Liver (tissue), 9 donors: ENCODE results near the gene RNF38. TPM values are rescaled to one million over a fixed set of nuclear protein-coding genes. Genes with fewer than 3 reads are reported as not detected.

Experiments
- DNase-seq: peaks from one replicate; pipeline ENCODE4 v3.0.0-alpha.2; 2017; ENCODE audit warnings: low spot score
- H3K27ac ChIP-seq, 2 donors: one replicate each; pipeline ENCODE4 v1.7.0; 2013; ENCODE audit warnings: inconsistent platforms in 2 of 2, low read length in 2 of 2, control low read depth in 1 of 2, low read depth in 1 of 2, mild to moderate bottlenecking in 1 of 2
- H3K27me3 ChIP-seq, 4 donors: one replicate each; pipeline versions ENCODE4 v1.6.1 to v1.7.0; 2013; ENCODE audit warnings: low read length in 3 of 4, inconsistent platforms in 1 of 4, mild to moderate bottlenecking in 1 of 4, moderate library complexity in 1 of 4; ENCODE audit not compliant: control insufficient read depth in 4 of 4, insufficient read depth in 4 of 4
- H3K36me3 ChIP-seq, 4 donors: one replicate each; pipeline versions ENCODE4 v1.6.1 to v1.7.0; 2013; ENCODE audit warnings: low read length in 3 of 4, mild to moderate bottlenecking in 3 of 4, low read depth in 1 of 4, moderate library complexity in 1 of 4; ENCODE audit not compliant: control insufficient read depth in 4 of 4, insufficient read depth in 3 of 4
- H3K4me1 ChIP-seq, 4 donors: one replicate each; pipeline versions ENCODE4 v1.6.1 to v1.7.0; 2013; ENCODE audit warnings: low read length in 3 of 4, mild to moderate bottlenecking in 3 of 4, moderate library complexity in 1 of 4; ENCODE audit not compliant: control insufficient read depth in 4 of 4, insufficient read depth in 4 of 4
- H3K4me3 ChIP-seq, 3 donors: one replicate each; pipeline versions ENCODE4 v1.6.1 to v1.7.0; 2013; ENCODE audit warnings: low read length in 3 of 3, control low read depth in 1 of 3, low read depth in 1 of 3, mild to moderate bottlenecking in 1 of 3
- H3K9ac ChIP-seq, 2 donors: one replicate each; pipeline ENCODE4 v1.7.0; 2013; ENCODE audit warnings: low read length in 2 of 2, mild to moderate bottlenecking in 2 of 2, moderate library complexity in 2 of 2, control low read depth in 1 of 2, low read depth in 1 of 2
- H3K9me3 ChIP-seq, 4 donors: one replicate each; pipeline versions ENCODE4 v1.6.1 to v1.7.0; 2013; ENCODE audit warnings: low read length in 3 of 4; ENCODE audit not compliant: control insufficient read depth in 4 of 4
- EGR1 ChIP-seq, 2 donors: IDR thresholded peaks; 2 replicates each; pipeline ENCODE4 v1.6.1; 2016 to 2018; ENCODE audit warnings: antibody characterized with exemption in 2 of 2, low read depth in 2 of 2
- FOXA1 ChIP-seq: IDR thresholded peaks from 2 replicates; pipeline ENCODE4 v1.6.1; 2016; ENCODE audit warnings: antibody characterized with exemption
- FOXA2 ChIP-seq: IDR thresholded peaks from 2 replicates; pipeline ENCODE4 v1.6.1; 2016; ENCODE audit warnings: antibody characterized with exemption
- GABPA ChIP-seq, 2 donors: IDR thresholded peaks in 1 of 2; conservative IDR thresholded peaks in 1 of 2; 2 replicates each; pipeline ENCODE4 v1.6.1; 2016; ENCODE audit warnings: antibody characterized with exemption in 2 of 2, mild to moderate bottlenecking in 1 of 2, moderate library complexity in 1 of 2
- HNF4A ChIP-seq, 2 donors: conservative IDR thresholded peaks; 2 replicates each; pipeline ENCODE4 v1.6.1; 2016; ENCODE audit warnings: antibody characterized with exemption in 2 of 2, mild to moderate bottlenecking in 2 of 2
- HNF4G ChIP-seq: IDR thresholded peaks from 2 replicates; pipeline ENCODE4 v1.6.1; 2016; ENCODE audit warnings: antibody characterized with exemption
- JUND ChIP-seq, 2 donors: IDR thresholded peaks; 2 replicates each; pipeline ENCODE4 v1.6.1; 2016; ENCODE audit warnings: antibody characterized with exemption in 2 of 2
- NR2F2 ChIP-seq: IDR thresholded peaks from 2 replicates; pipeline ENCODE4 v1.6.1; 2016; ENCODE audit warnings: antibody characterized with exemption
- RAD21 ChIP-seq, 2 donors: IDR thresholded peaks; 2 replicates each; pipeline ENCODE4 v1.6.1; 2016; ENCODE audit warnings: antibody characterized with exemption in 2 of 2, mild to moderate bottlenecking in 2 of 2
- REST ChIP-seq: IDR thresholded peaks from 2 replicates; pipeline ENCODE4 v1.6.1; 2016; ENCODE audit warnings: antibody characterized with exemption, mild to moderate bottlenecking
- RXRA ChIP-seq, 2 donors: IDR thresholded peaks; 2 replicates each; pipeline ENCODE4 v1.6.1; 2017 to 2018; ENCODE audit warnings: antibody characterized with exemption in 2 of 2, mild to moderate bottlenecking in 1 of 2
- SP1 ChIP-seq: IDR thresholded peaks from 2 replicates; pipeline ENCODE4 v1.6.1; 2018; ENCODE audit warnings: antibody characterized with exemption, mild to moderate bottlenecking
- TAF1 ChIP-seq: conservative IDR thresholded peaks from 2 replicates; pipeline ENCODE4 v1.6.1; 2016; ENCODE audit warnings: antibody characterized with exemption, mild to moderate bottlenecking
- YY1 ChIP-seq: IDR thresholded peaks from 2 replicates; pipeline ENCODE4 v1.6.1; 2016; ENCODE audit warnings: antibody characterized with exemption, mild to moderate bottlenecking
- ZBTB33 ChIP-seq: IDR thresholded peaks from 2 replicates; pipeline ENCODE4 v1.6.1; 2016; ENCODE audit warnings: antibody characterized with exemption
- WGBS: extraction: QIAGEN DNeasy Blood & Tissue Kit; methylation state at CpG from one replicate; pipeline ENCODE4 v1.1.7; 2013; 5-methylcytosine and 5-hydroxymethylcytosine counted together
- polyA plus RNA-seq, 2 donors: library from polyadenylated mRNA; stranded (reverse) in 1 of 2; unstranded in 1 of 2; fragments of 200-250 nt in 1 of 2; fragments of >200 nt in 1 of 2; fragmentation: Nextera tagmentation in 1 of 2; extraction: Ambion mirVana in 1 of 2; gene quantifications; one replicate each; pipeline versions ENCODE4 v1.2.1 to v1.2.3, GENCODE V29; 2013 to 2015
- total RNA-seq, 2 donors: library from RNA; depleted of rRNA; stranded (reverse); fragments of >200 nt; gene quantifications; one replicate each; pipeline ENCODE4 v1.2.3, GENCODE V29; 2014
- TF ChIP-seq, protein P1 (sequence below): IDR thresholded peaks from 2 replicates; pipeline ENCODE4 v1.6.1; 2016; ENCODE audit warnings: antibody characterized with exemption
- TF ChIP-seq, protein P2 (sequence below): fragments of 150-350 bp; IDR thresholded peaks from 2 replicates; pipeline ENCODE4 v1.5.1; 2017; ENCODE audit warnings: improper control_type of control experiment, low read depth, low read length; ENCODE audit not compliant: missing input control
- donor health status: healthy.
- donor health status: healthy.
- donor health status: healthy.
- donor health status: healthy.
- donor health status: healthy.

The RNF38 gene
- total and polyA plus RNA-seq, 4 donors = 3.4 to 16.4 (median 6.9) TPM

GRCh38 chr9:36293918-36294317 is 106.2 kb downstream of the RNF38 start:
- H3K9ac ChIP-seq = no peak overlapping the region
- 93% methylated on average over 5 of the region's 5 CpGs for WGBS
- no peak overlapping the region for H3K27ac ChIP-seq
- DNase-seq = no peak
- H3K27me3 ChIP-seq = no peaks in the 10 kb centered on the region
- H3K4me1 ChIP-seq = no peaks in the 10 kb centered on the region
- TF ChIP-seq, protein P1, sequence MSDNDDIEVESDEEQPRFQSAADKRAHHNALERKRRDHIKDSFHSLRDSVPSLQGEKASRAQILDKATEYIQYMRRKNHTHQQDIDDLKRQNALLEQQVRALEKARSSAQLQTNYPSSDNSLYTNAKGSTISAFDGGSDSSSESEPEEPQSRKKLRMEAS = no peak
- TF ChIP-seq RXRA (IDR thresholded peaks at IDR 0.05) (no peak), HNF4G (no peak), EGR1 (IDR thresholded peaks at IDR 0.05; ENCODE audit: low read depth in 2 of 2) (no peak), SP1 (no peak), FOXA2 (no peak), RAD21 (IDR thresholded peaks at IDR 0.05) (no peak), REST (no peak), NR2F2 (no peak), ZBTB33 (no peak), HNF4A (conservative IDR thresholded peaks at IDR 0.05) (no peak), FOXA1 (no peak), YY1 (no peak), GABPA (IDR thresholded peaks at IDR 0.05 in 1 of 2, conservative IDR thresholded peaks at IDR 0.05 in 1 of 2) (no peak), TAF1 (no peak)
- TF ChIP-seq, protein P2, sequence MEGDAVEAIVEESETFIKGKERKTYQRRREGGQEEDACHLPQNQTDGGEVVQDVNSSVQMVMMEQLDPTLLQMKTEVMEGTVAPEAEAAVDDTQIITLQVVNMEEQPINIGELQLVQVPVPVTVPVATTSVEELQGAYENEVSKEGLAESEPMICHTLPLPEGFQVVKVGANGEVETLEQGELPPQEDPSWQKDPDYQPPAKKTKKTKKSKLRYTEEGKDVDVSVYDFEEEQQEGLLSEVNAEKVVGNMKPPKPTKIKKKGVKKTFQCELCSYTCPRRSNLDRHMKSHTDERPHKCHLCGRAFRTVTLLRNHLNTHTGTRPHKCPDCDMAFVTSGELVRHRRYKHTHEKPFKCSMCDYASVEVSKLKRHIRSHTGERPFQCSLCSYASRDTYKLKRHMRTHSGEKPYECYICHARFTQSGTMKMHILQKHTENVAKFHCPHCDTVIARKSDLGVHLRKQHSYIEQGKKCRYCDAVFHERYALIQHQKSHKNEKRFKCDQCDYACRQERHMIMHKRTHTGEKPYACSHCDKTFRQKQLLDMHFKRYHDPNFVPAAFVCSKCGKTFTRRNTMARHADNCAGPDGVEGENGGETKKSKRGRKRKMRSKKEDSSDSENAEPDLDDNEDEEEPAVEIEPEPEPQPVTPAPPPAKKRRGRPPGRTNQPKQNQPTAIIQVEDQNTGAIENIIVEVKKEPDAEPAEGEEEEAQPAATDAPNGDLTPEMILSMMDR = no peak
- H3K4me3 ChIP-seq = no peak overlapping the region
- no peaks in the 10 kb centered on the region for H3K9me3 ChIP-seq
- H3K36me3 ChIP-seq = no peaks in the 10 kb centered on the region

DNA sequence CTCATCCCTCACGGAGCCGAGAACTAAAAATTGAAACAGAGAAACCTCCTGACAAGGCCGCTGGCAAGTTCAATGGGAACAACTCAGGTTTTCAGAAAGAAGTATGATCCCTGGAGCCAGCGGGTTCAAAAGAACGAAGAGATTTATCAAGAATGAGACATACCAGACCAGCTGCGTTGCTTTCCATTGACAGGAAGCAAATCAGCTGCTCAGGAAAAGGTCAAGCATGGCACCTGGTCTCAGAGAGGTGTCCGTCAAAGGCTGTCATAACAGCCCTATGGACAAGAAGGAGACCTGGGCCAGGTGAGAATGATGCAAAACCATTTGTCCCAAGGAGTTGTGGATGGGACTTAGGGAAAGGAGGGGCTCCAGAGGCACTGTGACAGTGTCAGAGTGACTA is 106.9 kb downstream of the RNF38 start:
- no peaks in the 10 kb centered on the region for H3K36me3 ChIP-seq
- TF ChIP-seq SP1 (no peak), HNF4A (conservative IDR thresholded peaks at IDR 0.05) (no peak), JUND (IDR thresholded peaks at IDR 0.05) (no peak), REST (no peak), NR2F2 (no peak), GABPA (IDR thresholded peaks at IDR 0.05 in 1 of 2, conservative IDR thresholded peaks at IDR 0.05 in 1 of 2) (no peak), EGR1 (IDR thresholded peaks at IDR 0.05; ENCODE audit: low read depth in 2 of 2) (no peak), TAF1 (no peak), YY1 (no peak)
- TF ChIP-seq, protein P1 = no peak
- no peaks in the 10 kb centered on the region for H3K27me3 ChIP-seq
- no peak overlapping the region for H3K27ac ChIP-seq
- WGBS = 92% methylated on average over 7 of the region's 7 CpGs
- no peak overlapping the region for H3K4me3 ChIP-seq
- H3K9ac ChIP-seq = no peak overlapping the region
- H3K4me1 ChIP-seq = no peaks in the 10 kb centered on the region
- DNase-seq = no peak
- H3K9me3 ChIP-seq = no peaks in the 10 kb centered on the region
